ENCODE results near the gene RAB5A. TPM values are rescaled to one million over a fixed set of nuclear protein-coding genes. Genes with fewer than 3 reads are reported as not detected.
"Not testable (repeated sequence)": the region's sequence is repeated elsewhere in the genome, so short reads cannot be mapped to it uniquely, and the experiment has no call there.

The RAB5A gene
- total RNA-seq, 1 experiment from 2014 or later = 15.9 TPM

DNA sequence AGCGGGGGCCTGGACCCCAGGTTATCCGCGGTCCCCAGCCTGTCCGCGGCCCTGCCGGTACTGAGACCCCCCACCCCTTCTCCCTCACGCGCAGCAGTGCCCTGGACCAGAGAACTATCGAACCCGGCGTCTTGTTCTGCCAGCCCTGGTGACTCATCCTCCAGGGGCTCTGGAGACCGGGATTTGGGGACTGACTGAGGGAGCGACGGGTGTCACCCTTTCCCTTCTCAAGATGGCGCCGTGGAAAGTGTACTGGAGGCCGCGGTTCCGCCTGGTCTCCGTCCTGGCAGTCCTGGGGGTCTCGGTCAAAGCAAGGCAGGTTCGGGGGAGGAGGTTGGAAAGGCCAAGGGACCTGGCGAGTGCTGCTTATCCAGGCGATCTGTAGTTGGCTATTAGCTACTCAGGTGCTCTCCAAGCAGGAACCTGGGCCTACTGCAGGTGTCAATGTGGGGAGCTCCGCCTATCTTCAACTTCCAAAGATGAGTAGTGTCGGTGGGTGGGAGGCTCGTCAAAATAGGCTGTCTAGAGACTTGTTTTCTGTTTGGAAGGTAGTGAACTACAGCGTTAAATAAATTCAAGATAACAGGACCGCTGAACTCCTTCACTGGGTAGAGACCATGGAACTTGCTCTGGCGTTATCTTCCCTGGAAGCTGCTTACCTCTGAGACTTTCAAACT, 790 bp downstream of the RAB5A start:
- no peak for DNase-seq (ENCODE audit: low spot score)

DNA sequence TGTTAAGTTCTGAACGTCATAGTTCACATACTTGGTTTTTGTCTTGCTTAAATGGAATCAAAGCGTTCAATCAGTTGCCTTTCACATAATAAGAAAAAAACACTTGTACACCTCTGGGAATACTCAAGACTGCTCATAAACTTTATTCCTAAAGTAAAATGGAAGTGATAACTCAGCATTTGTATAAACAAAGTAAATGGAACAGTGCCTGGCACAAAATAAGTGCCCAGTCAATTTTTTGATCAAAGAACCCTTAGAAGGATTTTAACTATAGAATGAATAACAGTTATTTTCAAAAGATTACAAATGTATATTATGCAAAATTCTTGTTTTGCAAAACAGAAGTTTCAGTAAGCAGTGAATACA, 1.3 kb downstream of the RAB5A start:
- DNase-seq (ENCODE audit: low spot score) = no peak

DNA sequence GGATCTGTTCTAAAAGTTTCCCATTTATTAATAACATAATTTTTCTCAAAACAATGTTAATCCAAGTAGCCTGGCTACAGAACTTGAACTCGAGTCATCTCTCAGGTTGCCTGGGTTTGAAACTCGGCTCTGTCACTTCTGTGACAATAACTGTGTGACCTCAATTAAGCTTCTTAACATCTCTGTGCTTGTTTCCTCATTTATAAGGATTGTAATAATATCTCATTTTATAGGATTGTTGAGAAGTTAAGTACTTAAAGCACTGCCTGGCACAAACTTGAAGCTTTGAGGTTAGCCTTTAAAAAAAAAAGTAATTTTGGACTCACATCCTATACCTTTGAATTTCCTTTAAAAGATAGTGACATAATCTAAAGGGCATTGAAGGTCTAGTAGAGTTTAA, 3.4 kb downstream of the RAB5A start:
- DNase-seq (ENCODE audit: low spot score) = no peak

DNA sequence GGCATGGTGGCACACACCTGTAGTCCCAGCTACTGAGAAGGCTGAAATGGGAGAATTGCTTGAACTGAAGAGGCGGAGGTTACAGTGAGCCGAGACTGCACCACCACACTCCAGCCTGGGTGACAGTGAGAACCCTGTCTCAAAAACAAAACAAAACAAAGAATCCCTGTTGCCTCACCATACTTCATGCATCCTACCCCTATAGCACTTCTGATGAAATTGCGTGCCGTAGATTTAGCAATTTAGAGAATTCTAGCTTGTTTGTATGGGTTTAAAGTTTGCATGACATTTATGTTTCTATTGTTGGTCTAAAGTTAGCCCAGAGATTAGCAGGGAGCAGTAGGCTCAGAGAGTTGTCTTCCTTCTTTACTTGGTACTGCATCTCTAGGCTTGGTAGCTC, 7.8 kb downstream of the RAB5A start:
- no peak for DNase-seq (ENCODE audit: low spot score)

DNA sequence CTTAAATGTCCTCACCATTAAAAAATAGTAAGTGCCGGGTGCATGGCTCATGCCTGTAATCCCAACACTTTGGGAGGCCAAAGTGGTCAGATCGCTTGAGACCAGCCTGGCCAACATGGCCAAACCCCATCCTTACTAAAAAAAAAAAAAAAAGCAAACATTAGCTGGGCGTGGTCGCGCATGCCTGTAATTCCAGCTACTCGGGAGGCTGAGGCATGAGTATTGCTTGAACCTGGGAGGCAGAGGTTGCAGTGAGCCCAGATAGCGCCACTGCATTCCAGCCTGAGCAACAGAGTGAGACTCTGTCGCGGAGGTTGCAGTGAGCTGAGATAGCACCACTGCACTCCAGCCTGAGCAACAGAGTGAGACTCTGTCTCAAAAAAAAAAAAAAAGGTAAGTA, 10.5 kb downstream of the RAB5A start:
- not testable (repeated sequence) for DNase-seq (ENCODE audit: low spot score)

DNA sequence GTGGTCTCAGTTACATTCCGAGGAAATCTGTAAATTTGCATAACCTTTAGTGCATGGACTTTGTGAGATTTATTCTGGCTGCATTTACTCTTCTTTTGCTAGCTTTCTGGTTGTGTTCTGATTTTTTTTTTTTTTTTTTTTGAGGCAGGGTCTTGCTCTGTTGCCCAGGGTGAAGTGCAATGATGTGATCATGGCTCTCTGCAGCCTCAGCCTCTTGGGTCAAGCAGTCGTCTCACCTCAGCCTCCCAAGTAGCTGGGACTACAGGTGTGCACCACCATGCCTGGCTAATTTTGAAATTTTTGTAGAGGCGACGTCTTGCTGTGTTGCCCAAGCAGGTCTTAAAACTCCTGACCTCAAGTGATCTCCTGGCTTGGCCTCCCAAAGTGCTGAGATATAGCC, 12.6 kb downstream of the RAB5A start:
- no peak for DNase-seq (ENCODE audit: low spot score)

DNA sequence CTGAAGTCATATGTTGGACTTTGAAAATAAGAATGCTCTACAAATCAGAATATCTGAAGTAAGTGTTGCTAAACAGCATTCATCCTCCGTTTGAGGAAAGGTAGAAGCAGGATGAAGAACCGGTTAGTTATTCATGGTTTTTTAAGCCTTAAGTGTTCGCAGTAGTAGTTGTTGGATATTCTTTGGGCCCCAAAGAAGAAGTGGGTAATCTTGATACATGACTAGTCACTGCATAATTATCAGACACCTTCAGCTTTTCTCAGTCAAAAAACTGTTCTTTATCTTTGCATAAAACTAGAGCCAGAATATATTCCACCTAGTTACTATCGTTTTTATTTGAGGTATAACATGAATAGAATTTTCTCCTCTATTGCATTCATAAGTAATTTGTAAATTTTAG, 13.8 kb downstream of the RAB5A start:
- no peak for DNase-seq (ENCODE audit: low spot score)

DNA sequence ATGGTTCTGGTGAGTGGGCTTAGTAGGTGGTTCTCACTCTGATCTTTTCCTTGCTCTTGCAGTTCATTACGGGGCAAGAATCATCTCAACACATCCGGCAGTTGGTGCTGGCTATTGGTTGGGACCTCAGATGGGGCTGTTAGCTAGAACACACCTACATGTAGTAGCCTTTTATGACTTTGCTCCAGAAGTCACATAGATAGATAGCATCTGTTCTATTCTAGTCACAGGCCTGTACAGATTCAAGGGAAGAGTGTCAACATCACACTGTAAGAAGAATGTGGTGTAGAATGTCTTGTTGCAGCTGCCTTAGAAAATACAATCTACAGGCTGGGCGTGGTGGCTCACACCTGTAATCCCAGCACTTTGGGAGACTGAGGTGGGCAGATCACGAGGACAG, 15.1 kb downstream of the RAB5A start:
- no peak for DNase-seq (ENCODE audit: low spot score)

DNA sequence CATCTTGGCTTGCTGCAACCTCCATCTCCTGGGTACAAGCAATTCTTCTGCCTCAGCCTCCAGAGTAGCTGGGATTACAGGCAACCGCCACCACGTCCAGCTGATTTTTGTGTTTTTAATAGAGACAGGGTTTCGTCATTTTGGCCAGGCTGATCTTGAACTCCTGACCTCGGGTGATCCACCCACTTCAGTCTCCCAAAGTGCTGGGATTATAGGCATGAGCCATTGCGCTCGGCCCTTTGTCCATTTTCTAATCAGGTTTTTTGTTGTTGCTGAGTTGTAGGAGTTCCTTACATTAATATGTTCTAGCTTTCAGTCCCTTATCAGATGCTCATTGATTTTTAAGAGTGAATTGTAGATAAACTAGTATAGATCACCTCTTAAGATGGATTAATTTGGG, 20.3 kb downstream of the RAB5A start:
- DNase-seq (ENCODE audit: low spot score) = no peak

DNA sequence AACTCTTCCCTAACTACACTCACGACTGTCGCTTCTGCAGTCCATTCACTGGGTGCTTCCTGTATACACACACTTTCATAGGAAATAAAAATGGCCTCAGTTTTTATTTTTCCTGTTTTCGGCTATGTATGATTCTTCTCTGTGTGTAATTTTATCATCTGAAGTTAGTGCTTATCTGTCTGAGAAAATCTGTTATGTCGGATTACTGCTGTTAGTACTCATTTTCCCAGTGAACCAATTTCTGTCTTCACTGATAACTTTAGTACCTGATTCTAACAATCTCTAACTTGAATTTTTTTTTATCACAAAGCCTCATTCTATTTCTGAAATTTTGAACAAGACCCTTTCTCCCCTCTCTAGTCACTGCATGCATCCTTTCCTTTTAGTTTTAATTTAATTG, 20.9 kb downstream of the RAB5A start:
- no peak for DNase-seq (ENCODE audit: low spot score)

DNA sequence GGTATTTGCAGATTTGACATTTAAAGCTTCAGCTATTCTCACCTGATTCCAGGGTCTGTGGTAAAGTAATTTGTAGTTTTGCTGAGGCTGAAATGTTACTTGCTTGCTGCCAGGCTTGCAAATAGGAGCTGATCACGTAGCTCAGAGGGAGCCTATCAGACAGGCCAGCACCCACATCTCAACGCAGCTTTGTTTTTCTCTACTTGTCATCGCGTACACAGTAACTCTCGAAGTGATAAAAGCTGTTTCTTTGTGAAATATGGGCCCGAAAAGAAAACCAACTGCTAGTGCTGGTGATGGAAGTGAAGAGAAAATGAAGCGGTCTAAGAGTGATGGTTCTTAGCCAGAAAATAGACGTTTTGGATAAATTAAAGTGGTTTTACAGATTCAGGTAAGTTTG, 23.4 kb downstream of the RAB5A start:
- no peak for DNase-seq (ENCODE audit: low spot score)

DNA sequence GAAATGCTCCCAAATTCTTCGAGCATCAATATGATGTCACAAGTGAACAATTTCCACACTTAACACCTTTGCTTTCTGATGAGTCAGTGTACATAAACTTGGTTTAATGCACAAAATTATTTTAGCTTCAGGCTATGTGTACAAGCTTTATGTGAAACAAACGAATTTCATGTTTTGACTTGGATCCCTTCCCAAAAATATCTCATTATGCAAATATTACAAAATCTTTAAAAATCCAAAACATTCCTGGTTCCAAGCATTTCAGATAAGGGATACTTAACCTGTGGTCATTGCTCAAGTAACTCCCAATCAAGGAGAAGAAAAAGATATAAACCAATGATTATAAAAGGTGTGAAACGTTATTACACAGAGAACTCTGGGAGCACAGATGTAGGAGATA, 25.2 kb downstream of the RAB5A start:
- DNase-seq (ENCODE audit: low spot score) = no peak

DNA sequence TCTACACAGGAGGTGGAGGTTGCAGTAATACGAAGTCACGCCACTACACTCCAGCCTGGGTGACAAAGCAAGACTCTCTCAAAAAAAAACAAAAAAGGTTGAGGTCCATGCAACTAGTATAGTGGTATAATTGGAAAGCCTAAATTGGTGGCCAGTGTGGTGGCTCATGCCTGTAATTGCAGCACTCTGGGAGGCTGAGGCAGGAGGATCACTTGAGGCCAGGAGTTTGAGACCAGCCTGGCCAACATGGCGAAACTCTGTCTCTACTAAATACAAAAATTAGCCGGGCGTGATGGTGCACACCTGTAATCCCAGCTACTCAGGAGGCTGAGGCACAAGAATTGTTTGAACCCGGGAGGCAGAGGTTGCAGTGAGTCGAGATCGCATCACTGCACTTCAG, 42.0 kb downstream of the RAB5A start:
- DNase-seq (ENCODE audit: low spot score) = not testable (repeated sequence)

DNA sequence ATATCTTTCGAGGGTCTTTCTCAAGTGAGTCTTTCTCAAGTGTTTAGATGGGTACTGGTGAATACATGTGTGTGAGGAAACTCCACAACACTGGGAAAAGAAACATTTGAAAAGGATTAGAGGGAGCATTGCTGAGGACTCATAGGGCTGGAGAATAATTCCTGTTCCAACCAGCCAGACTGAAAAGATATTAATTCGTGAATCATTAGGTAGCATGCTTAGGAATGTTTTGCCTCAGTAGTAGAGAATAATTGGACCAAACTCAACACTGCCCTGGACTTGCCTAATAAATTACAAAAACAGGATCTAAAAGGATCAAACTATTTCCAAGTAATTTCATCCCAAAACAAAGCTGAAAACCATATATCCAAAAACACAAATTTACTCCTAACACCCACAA, 47.9 kb downstream of the RAB5A start:
- DNase-seq (ENCODE audit: low spot score) = no peak

DNA sequence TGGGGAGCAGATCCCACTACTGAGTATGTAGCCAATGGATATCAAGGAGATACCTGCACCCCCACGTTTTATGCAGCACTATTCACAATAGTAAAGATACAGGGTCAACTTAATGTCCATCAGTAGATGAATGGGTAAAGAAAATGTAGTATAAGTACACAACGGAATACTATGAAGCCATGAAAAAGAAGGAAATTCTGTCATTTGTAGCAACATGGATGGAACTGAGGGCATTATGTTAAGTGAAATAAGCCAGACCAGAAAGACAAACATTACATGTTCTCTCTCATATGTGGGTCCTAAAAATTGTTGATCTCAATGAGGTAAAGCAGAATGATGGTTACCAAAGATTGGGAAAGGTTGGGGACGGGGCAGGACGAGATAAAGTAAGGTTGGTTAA, 50.6 kb downstream of the RAB5A start:
- no peak for DNase-seq (ENCODE audit: low spot score)

DNA sequence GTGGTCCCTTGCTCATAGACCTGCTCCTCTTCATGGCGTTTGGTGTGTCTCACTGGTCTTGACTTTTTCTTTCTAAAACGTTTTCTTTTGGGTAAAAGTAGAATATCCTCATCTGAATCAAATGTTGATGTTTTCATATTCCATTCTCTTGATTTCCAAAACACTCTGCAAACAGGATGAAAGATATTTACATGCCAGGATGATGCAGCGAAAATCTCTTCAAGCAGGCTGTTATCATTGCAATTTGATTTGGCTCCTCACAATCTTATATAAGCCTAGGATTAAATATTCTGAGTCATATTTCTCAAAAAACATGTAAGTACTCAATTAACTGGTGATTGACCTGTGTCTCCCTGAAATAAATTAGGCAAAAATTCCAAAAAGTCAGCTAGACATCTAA, 55.0 kb downstream of the RAB5A start:
- no peak for DNase-seq (ENCODE audit: low spot score)

DNA sequence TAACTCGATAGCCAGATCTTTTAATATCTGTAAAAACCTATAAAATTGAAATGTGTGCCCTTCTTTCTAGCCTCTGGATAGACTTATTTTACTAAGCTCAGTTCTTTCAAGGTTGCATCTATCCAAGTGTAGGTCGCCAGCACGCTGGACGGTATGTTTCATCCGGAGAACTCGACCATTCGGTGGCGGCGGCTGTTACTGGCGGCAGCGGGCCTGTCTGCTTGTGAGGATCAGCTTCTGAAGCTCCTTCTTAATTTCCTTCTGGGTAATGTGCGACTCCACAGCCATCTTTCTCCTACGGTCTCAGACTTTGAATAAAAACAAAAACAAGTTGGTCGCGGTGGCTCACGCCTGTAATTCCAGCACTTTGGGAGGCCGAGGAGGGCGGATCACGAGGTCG, 61.1 kb downstream of the RAB5A start:
- DNase-seq (ENCODE audit: low spot score) = no peak

DNA sequence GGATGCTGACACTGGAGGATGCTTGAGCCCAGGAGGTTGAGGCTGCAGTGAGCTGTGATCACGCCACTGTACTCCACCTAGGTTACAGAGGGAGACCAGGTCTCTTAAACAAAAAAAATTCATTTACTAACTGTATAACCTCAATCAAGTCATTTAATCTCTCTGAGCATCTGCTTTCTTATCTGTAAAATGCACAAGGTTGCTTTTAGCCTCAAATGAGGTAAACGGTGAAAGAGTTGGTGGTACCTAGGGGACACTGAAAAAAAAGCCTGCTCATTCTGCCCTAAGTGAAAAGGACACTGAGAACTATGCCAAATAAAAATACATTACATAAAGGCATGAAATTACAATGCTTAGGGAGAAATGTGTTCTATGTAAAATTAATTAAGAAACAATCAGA, 61.7 kb downstream of the RAB5A start:
- DNase-seq (ENCODE audit: low spot score) = no peak

DNA sequence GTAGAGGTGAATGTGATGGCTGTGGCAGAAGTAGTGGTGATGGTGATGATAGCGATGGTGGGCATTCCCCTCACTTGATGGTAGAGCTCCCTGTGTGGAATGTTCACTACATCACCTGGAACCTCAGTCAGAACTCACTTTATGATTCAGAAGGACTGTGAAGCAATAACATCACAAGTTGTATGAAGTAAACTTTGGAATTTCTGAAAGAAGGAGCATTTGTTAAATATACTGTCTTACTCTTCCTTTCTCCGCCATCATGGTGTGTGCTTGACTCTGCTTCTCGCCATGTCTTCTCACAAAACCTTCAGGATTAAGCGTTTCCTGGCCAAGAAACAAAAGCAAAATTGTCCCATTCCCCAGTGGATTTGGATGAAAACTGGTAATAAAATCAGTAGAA, 65.3 kb downstream of the RAB5A start, which contains the start of gene PP2D1:
Gene PP2D1, minus strand, starts transcription at position 101 of the 400 bp plus-strand sequence. CDS start 192 bp downstream, outside the sequence.
- no peak for DNase-seq (ENCODE audit: low spot score)

DNA sequence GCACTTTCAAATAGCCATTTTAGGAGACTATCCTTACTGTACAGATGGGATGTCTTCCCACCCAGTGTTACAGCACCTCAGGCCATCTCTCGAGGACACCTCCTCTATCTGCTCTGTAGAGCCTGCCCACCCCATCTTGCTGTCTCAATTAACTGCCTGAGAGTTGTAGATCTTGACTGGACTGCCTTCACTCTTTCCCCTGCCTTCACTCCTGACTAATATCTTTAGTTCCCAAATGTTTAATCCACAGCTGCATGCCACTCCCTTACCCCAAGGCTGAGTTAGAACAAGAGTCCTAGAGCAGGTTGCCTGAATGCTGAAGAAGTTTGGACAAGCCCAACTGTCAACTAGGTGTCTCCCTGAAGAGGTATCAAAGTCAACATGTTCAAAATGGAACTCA, 66.5 kb downstream of the RAB5A start:
- DNase-seq (ENCODE audit: low spot score) = no peak

DNA sequence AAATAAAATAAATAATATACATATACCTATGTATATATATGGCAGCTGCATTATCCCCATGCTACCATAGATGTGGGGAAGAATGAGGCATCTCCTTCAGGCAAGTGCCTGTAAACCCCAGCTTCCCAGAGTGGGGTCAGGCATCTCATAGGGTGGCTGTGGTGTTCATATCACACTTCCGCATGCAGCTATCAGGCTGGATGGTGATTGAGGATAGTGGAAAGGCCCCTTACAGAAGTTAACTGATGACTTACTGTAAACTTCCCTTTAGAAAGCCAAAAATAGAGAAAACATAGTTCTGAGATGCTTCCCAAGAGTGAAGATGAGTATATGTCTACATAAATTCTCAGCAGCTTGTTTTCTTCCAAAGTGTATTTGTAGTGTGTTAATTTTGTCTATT, 68.6 kb downstream of the RAB5A start:
- DNase-seq (ENCODE audit: low spot score) = no peak

DNA sequence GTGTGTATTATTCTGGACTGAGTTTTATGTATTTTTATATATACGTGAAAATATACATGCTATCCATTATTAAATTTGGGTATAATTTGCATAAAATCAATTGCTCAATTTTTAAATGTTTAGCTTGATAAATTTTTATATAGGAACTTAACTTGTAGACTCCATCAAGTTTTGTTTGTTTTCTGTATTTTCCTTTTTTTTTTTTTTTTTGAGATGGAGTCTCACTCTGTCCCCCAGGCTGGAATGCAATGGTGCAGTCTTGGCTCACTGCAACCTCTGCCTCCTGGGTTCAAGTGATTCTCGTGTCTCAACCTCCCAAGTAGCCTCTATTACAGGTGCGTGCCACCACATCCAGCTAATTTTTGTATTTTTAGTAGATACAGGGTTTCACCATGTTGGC, 69.2 kb downstream of the RAB5A start:
- DNase-seq (ENCODE audit: low spot score) = not testable (repeated sequence)

DNA sequence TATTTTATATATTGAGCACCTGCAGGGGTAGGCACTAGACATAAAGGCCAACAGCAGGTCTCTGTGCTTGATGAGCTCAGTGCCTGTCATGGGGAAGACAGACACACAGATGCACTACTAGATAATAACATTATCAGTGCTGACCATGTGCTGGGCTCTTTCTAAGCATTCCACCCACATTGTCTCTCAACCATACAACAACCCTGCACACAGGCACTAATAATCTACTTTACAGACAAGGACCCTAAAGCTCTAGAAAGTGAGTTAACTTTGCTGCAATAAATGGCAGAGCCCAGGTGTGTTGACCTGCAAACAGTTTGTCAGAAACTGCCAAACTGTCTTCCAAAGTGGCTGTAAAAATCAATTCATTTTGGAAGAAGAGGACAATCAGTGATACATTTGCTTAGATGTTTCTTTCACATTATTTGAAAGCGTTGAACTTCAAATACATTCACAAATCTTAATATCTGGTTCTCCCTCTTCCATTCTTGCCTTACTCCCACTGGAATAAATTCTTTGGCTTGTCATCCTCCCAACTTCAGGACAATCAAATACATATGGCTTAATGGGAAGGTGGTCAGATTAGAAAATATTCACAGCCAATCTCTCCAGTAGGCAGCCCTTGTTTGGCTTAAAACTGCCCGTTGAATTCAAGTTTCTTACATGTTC, 76.2 kb downstream of the RAB5A start:
- DNase-seq (ENCODE audit: low spot score) = no peak
